T-helper 22 cell (primary cell): Measurements from ENCODE around the gene ACSL3.
"Not testable (repeated sequence)": the region's sequence is repeated elsewhere in the genome, so short reads cannot be mapped to it uniquely, and the experiment has no call there.

ENCODE experiments used
- DNase-seq: peaks from one replicate; pipeline ENCODE4 v3.0.0-alpha.2; 2020; ENCODE audit warnings: low read depth

ACSL3 gene

GRCh38 chr2:222854773-222855700 is 5.8 kb upstream of the ACSL3 start:
- DNase-seq, result no peak

- no peak for DNase-seq
Measured at GRCh38 chr2:222859786-222860612, 837 bp upstream of the ACSL3 start.

GRCh38 chr2:222861411-222862105 is 722 bp downstream of the ACSL3 start:
- peak; percentile 8 for DNase-seq

GRCh38 chr2:222862106-222862908 is 1.5 kb downstream of the ACSL3 start:
- DNase-seq, result no peak

- no peak for DNase-seq
Measured at GRCh38 chr2:222862909-222863544, 2.2 kb downstream of the ACSL3 start.

- DNase-seq, result no peak
Measured at GRCh38 chr2:222864296-222864695, 3.5 kb downstream of the ACSL3 start.

- no peak for DNase-seq
Measured at GRCh38 chr2:222865301-222865700, 4.5 kb downstream of the ACSL3 start.

- DNase-seq, result no peak
Measured at GRCh38 chr2:222866358-222866960, 5.6 kb downstream of the ACSL3 start.

- not testable (repeated sequence) for DNase-seq
Measured at GRCh38 chr2:222868560-222869251, 7.9 kb downstream of the ACSL3 start.

GRCh38 chr2:222869252-222869560 is 8.4 kb downstream of the ACSL3 start:
- DNase-seq, result no peak

- DNase-seq, result no peak
Measured at GRCh38 chr2:222871291-222871690, 10.5 kb downstream of the ACSL3 start.

- DNase-seq, result no peak
Measured at GRCh38 chr2:222872551-222872950, 11.7 kb downstream of the ACSL3 start.

GRCh38 chr2:222875482-222875881 is 14.6 kb downstream of the ACSL3 start:
- no peak for DNase-seq

GRCh38 chr2:222876947-222877346 is 16.1 kb downstream of the ACSL3 start:
- DNase-seq, result no peak

GRCh38 chr2:222877556-222878300 is 16.9 kb downstream of the ACSL3 start:
- no peak for DNase-seq

- DNase-seq, result no peak
Measured at GRCh38 chr2:222878301-222878876, 17.6 kb downstream of the ACSL3 start.

- DNase-seq, result no peak
Measured at GRCh38 chr2:222878877-222879603, 18.2 kb downstream of the ACSL3 start.

- no peak for DNase-seq
Measured at GRCh38 chr2:222879604-222879933, 18.7 kb downstream of the ACSL3 start.
